ENCODE data around the gene NTM. TPM values are rescaled to one million over a fixed set of nuclear protein-coding genes. Genes with fewer than 3 reads are reported as not detected.

The NTM gene
- total and polyA plus RNA-seq, 2 experiments from 2014 or later: 2.2 to 4.9 TPM

GRCh38 chr11:131386408-131386807 lies 16.0 kb downstream of the NTM start:
- H3K4me1 ChIP-seq (ENCODE audit: insufficient read depth): no peaks in the 10 kb centered on the region
- peaks cover 14% of the 10 kb centered on the region for H3K27me3 ChIP-seq
- no peaks in the 10 kb centered on the region for H3K9me2 ChIP-seq (replicated peaks; ENCODE audit: insufficient read depth)
- no peak overlapping the region for H3K4me3 ChIP-seq
- H3K4me2 ChIP-seq: no peak overlapping the region
- H4K20me1 ChIP-seq (ENCODE audit: insufficient read depth, poor library complexity, severe bottlenecking): no peaks in the 10 kb centered on the region
- no peak overlapping the region for H2AFZ ChIP-seq
- H3K27ac ChIP-seq: no peak overlapping the region
- TF ChIP-seq EZH2phosphoT487 (IDR thresholded peaks at IDR 0.05; ENCODE audit: low read depth, severe bottlenecking, unreplicated experiment) (no peak), CTCF (IDR thresholded peaks at IDR 0.05; ENCODE audit: poor library complexity) (no peak), EZH2 (IDR thresholded peaks at IDR 0.05; ENCODE audit: borderline replicate concordance) (no peak)
- no peaks in the 10 kb centered on the region for H3K9me3 ChIP-seq (ENCODE audit: low read depth)
- no peaks in the 10 kb centered on the region for H3K36me3 ChIP-seq (replicated peaks; ENCODE audit: insufficient read depth, low read depth)
- WGBS (ENCODE audit: low lambda C conversion rate, missing lambda C conversion rate): 59% methylated on average over 2 of the region's 2 CpGs
- no peaks in the 10 kb centered on the region for H3K79me2 ChIP-seq
- no peak for DNase-seq (ENCODE audit: low spot score)

- no peaks in the 10 kb centered on the region for H3K36me3 ChIP-seq (replicated peaks; ENCODE audit: insufficient read depth, low read depth)
- H3K9me3 ChIP-seq (ENCODE audit: low read depth): no peaks in the 10 kb centered on the region
- no peak for DNase-seq (ENCODE audit: low spot score)
- no peak overlapping the region for H3K4me2 ChIP-seq
- H2AFZ ChIP-seq: no peak overlapping the region
- no peak overlapping the region for H3K4me3 ChIP-seq
- H4K20me1 ChIP-seq (ENCODE audit: insufficient read depth, poor library complexity, severe bottlenecking): no peaks in the 10 kb centered on the region
- TF ChIP-seq EZH2phosphoT487 (IDR thresholded peaks at IDR 0.05; ENCODE audit: low read depth, severe bottlenecking, unreplicated experiment) (no peak), EZH2 (IDR thresholded peaks at IDR 0.05; ENCODE audit: borderline replicate concordance) (no peak), CTCF (IDR thresholded peaks at IDR 0.05; ENCODE audit: poor library complexity) (no peak)
- 55% methylated on average over 3 of the region's 3 CpGs for WGBS (ENCODE audit: low lambda C conversion rate, missing lambda C conversion rate)
- H3K9me2 ChIP-seq (replicated peaks; ENCODE audit: insufficient read depth): no peaks in the 10 kb centered on the region
- H3K27ac ChIP-seq: no peak overlapping the region
- no peaks in the 10 kb centered on the region for H3K4me1 ChIP-seq (ENCODE audit: insufficient read depth)
- peaks cover 4% of the 10 kb centered on the region for H3K27me3 ChIP-seq
- H3K79me2 ChIP-seq: no peaks in the 10 kb centered on the region
Observed at GRCh38 chr11:131388030-131388429, 17.6 kb downstream of the NTM start.

GRCh38 chr11:131389582-131389981 lies 19.2 kb downstream of the NTM start:
- Histone ChIP-seq H3K36me3 (replicated peaks; ENCODE audit: insufficient read depth, low read depth) (no peaks in the 10 kb centered on the region), H3K4me1 (ENCODE audit: insufficient read depth) (no peaks in the 10 kb centered on the region), H4K20me1 (ENCODE audit: insufficient read depth, poor library complexity, severe bottlenecking) (no peaks in the 10 kb centered on the region), H3K79me2 (no peaks in the 10 kb centered on the region), H2AFZ (no peak overlapping the region), H3K9me3 (ENCODE audit: low read depth) (no peaks in the 10 kb centered on the region), H3K4me2 (no peak overlapping the region), H3K27me3 (no peaks in the 10 kb centered on the region), H3K4me3 (no peak overlapping the region), H3K9me2 (replicated peaks; ENCODE audit: insufficient read depth) (no peaks in the 10 kb centered on the region), H3K27ac (no peak overlapping the region)
- DNase-seq (ENCODE audit: low spot score): no peak
- WGBS (ENCODE audit: low lambda C conversion rate, missing lambda C conversion rate): 52% methylated on average over 5 of the region's 5 CpGs
- TF ChIP-seq EZH2 (IDR thresholded peaks at IDR 0.05; ENCODE audit: borderline replicate concordance): no peak
- TF ChIP-seq EZH2phosphoT487 (IDR thresholded peaks at IDR 0.05; ENCODE audit: low read depth, severe bottlenecking, unreplicated experiment): no peak
- TF ChIP-seq CTCF (IDR thresholded peaks at IDR 0.05; ENCODE audit: poor library complexity): no peak

GRCh38 chr11:131391176-131391575 lies 20.8 kb downstream of the NTM start:
- Histone ChIP-seq H3K27me3 (peaks cover 3% of the 10 kb centered on the region), H3K9me2 (replicated peaks; ENCODE audit: insufficient read depth) (no peaks in the 10 kb centered on the region), H3K36me3 (replicated peaks; ENCODE audit: insufficient read depth, low read depth) (no peaks in the 10 kb centered on the region), H2AFZ (no peak overlapping the region), H3K79me2 (no peaks in the 10 kb centered on the region), H3K4me1 (ENCODE audit: insufficient read depth) (no peaks in the 10 kb centered on the region), H3K4me2 (no peak overlapping the region), H4K20me1 (ENCODE audit: insufficient read depth, poor library complexity, severe bottlenecking) (no peaks in the 10 kb centered on the region), H3K9me3 (ENCODE audit: low read depth) (no peaks in the 10 kb centered on the region), H3K4me3 (no peak overlapping the region), H3K27ac (no peak overlapping the region)
- WGBS (ENCODE audit: low lambda C conversion rate, missing lambda C conversion rate): 91% methylated on average over 6 of the region's 6 CpGs
- no peak for DNase-seq (ENCODE audit: low spot score)
- no peak for TF ChIP-seq CTCF (IDR thresholded peaks at IDR 0.05; ENCODE audit: poor library complexity)
- TF ChIP-seq EZH2 (IDR thresholded peaks at IDR 0.05; ENCODE audit: borderline replicate concordance): no peak
- TF ChIP-seq EZH2phosphoT487 (IDR thresholded peaks at IDR 0.05; ENCODE audit: low read depth, severe bottlenecking, unreplicated experiment): no peak

Measured in hepatocyte (in vitro differentiated cells).